ENCODE data around the gene CNTN5.

DNA sequence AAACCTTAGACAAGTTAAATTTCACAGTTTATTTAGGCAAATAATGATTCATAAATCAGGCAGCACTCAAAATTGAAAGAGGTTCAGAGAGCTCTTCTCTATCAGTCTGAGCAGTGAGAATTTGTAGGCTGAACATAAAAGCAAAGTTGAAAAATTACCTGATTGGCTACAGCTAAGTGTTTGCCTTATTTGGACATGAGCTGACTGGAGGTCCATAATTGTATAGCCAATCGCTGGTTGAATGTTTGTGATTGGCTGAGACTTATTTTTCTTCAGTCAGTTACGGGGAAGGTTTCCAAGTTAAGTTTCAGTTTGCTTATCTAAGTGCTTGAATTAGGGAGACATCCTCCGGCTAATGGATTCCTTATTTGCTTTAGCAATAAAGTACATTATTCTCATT is 527.5 kb downstream of the CNTN5 start:
- TF ChIP-seq, protein P1, sequence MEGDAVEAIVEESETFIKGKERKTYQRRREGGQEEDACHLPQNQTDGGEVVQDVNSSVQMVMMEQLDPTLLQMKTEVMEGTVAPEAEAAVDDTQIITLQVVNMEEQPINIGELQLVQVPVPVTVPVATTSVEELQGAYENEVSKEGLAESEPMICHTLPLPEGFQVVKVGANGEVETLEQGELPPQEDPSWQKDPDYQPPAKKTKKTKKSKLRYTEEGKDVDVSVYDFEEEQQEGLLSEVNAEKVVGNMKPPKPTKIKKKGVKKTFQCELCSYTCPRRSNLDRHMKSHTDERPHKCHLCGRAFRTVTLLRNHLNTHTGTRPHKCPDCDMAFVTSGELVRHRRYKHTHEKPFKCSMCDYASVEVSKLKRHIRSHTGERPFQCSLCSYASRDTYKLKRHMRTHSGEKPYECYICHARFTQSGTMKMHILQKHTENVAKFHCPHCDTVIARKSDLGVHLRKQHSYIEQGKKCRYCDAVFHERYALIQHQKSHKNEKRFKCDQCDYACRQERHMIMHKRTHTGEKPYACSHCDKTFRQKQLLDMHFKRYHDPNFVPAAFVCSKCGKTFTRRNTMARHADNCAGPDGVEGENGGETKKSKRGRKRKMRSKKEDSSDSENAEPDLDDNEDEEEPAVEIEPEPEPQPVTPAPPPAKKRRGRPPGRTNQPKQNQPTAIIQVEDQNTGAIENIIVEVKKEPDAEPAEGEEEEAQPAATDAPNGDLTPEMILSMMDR (IDR thresholded peaks at IDR 0.05): no peak
- TF ChIP-seq POLR2A (IDR thresholded peaks at IDR 0.05): no peak
